Esophagus muscularis mucosa (tissue), 4 donors: ENCODE data around the gene PPM1F.

Experiments used
- CTCF ChIP-seq, 3 experiments: fragments of 200-600 bp in 2 of 3; fragments of 450-650 bp in 1 of 3; sonication (generic) in 2 of 3; IDR thresholded peaks; one replicate each; pipeline ENCODE4 v1.5.1; 2017 to 2019; ENCODE audit warnings: antibody characterized with exemption in 3 of 3, mild to moderate bottlenecking in 2 of 3, moderate library complexity in 1 of 3
- EP300 ChIP-seq: sonication (generic); formaldehyde crosslinking; IDR thresholded peaks from one replicate; pipeline ENCODE4 v1.6.1; 2017; ENCODE audit warnings: antibody characterized with exemption
- POLR2A ChIP-seq: fragments of 450-650 bp; IDR thresholded peaks from one replicate; pipeline ENCODE4 v1.6.1; 2017; ENCODE audit warnings: antibody characterized with exemption, moderate library complexity, mild to moderate bottlenecking, low read depth

GRCh38 chr22:21991304-21991596 lies 38.6 kb upstream of the PPM1F start:
- TF ChIP-seq CTCF (IDR thresholded peaks at IDR 0.05) = no peak
- no peak for TF ChIP-seq POLR2A
- no peak for TF ChIP-seq EP300
